ENCODE results near the gene REG4. TPM values are rescaled to one million over a fixed set of nuclear protein-coding genes. Genes with fewer than 3 reads are reported as not detected.
"Not testable (repeated sequence)": the region's sequence is repeated elsewhere in the genome, so short reads cannot be mapped to it uniquely, and the experiment has no call there.

REG4 gene
- 1 to 10 TPM; 2.5 to 3.0 TPM for total RNA-seq
- polyA plus RNA-seq, result 4.4 TPM

GRCh38 chr1:119811387-119811786 is at the start of gene REG4:
Gene REG4, minus strand, starts transcription at chr1:119811460. Its CDS starts 2,691 bp downstream, at chr1:119808769.
- Mint-ChIP-seq H3K27ac (no peak within 1 kb of the TSS), H3K4me3 (no peak within 1 kb of the TSS), H3K36me3 (no peaks in the 10 kb centered on the region), H3K9me3 (no peaks in the 10 kb centered on the region), H3K4me1 (peaks cover 2 to 5% (median 5%) of the 10 kb centered on the region in 3 donors), H3K27me3 (peaks cover 2 to 23% of the 10 kb centered on the region in 2 donors)
- no peak within 1 kb of the TSS for H3K27ac ChIP-seq (ENCODE audit: low read depth, low read length)
- ChIA-PET POLR2A (no interaction called here), CTCF (no interaction called here)
- no peaks in the 10 kb centered on the region for H3K27me3 ChIP-seq (ENCODE audit: insufficient read depth, low read length, poor library complexity, severe bottlenecking)
- no peak within 1 kb of the TSS for H3K4me3 ChIP-seq (ENCODE audit: low read length)
- H3K4me1 ChIP-seq (ENCODE audit: insufficient read depth, low read length), result no peaks in the 10 kb centered on the region
- H3K9me3 ChIP-seq (ENCODE audit: low read length), result no peaks in the 10 kb centered on the region
- DNase-seq, result no peak
- H3K36me3 ChIP-seq (ENCODE audit: insufficient read depth, low read length), result no peaks in the 10 kb centered on the region

- Mint-ChIP-seq H3K4me3 (no peak overlapping the region), H3K9me3 (no peaks in the 10 kb centered on the region), H3K36me3 (no peaks in the 10 kb centered on the region), H3K27me3 (peaks cover 12 to 42% of the 10 kb centered on the region in 2 donors), H3K4me1 (peaks cover 0 to 5% (median 3%) of the 10 kb centered on the region in 3 donors), H3K27ac (no peak overlapping the region)
- Histone ChIP-seq H3K27ac (ENCODE audit: low read depth, low read length) (no peak overlapping the region), H3K4me3 (ENCODE audit: low read length) (no peak overlapping the region), H3K9me3 (ENCODE audit: low read length) (no peaks in the 10 kb centered on the region), H3K4me1 (ENCODE audit: insufficient read depth, low read length) (no peaks in the 10 kb centered on the region), H3K27me3 (ENCODE audit: insufficient read depth, low read length, poor library complexity, severe bottlenecking) (no peaks in the 10 kb centered on the region), H3K36me3 (ENCODE audit: insufficient read depth, low read length) (no peaks in the 10 kb centered on the region)
- POLR2A ChIA-PET, result no interaction called here
- CTCF ChIA-PET, result no interaction called here
- DNase-seq, result no peak
Measured at GRCh38 chr1:119859647-119860046, 48.4 kb upstream of the REG4 start.

- H3K27me3 ChIP-seq (ENCODE audit: insufficient read depth, low read length, poor library complexity, severe bottlenecking); POLR2A ChIA-PET; H3K4me3 Mint-ChIP-seq; DNase-seq; H3K27ac Mint-ChIP-seq; H3K9me3 Mint-ChIP-seq; H3K4me1 ChIP-seq (ENCODE audit: insufficient read depth, low read length); CTCF ChIA-PET; H3K36me3 ChIP-seq (ENCODE audit: insufficient read depth, low read length); H3K4me1 Mint-ChIP-seq; H3K9me3 ChIP-seq (ENCODE audit: low read length); H3K4me3 ChIP-seq (ENCODE audit: low read length); H3K27ac ChIP-seq (ENCODE audit: low read depth, low read length); H3K36me3 Mint-ChIP-seq: not testable (repeated sequence)
- peaks cover 12 to 39% of the 10 kb centered on the region in 2 donors for H3K27me3 Mint-ChIP-seq
Measured at GRCh38 chr1:119858556-119859214, 47.4 kb upstream of the REG4 start.

GRCh38 chr1:119858126-119858525 is 46.9 kb upstream of the REG4 start:
- ChIA-PET POLR2A (no interaction called here), CTCF (no interaction called here)
- H3K9me3 Mint-ChIP-seq, result no peaks in the 10 kb centered on the region
- Histone ChIP-seq H3K4me1 (ENCODE audit: insufficient read depth, low read length) (no peaks in the 10 kb centered on the region), H3K36me3 (ENCODE audit: insufficient read depth, low read length) (no peaks in the 10 kb centered on the region), H3K9me3 (ENCODE audit: low read length) (no peaks in the 10 kb centered on the region), H3K4me3 (ENCODE audit: low read length) (no peak overlapping the region), H3K27me3 (ENCODE audit: insufficient read depth, low read length, poor library complexity, severe bottlenecking) (no peaks in the 10 kb centered on the region), H3K27ac (ENCODE audit: low read depth, low read length) (no peak overlapping the region)
- no peak for DNase-seq
- H3K27ac Mint-ChIP-seq, result no peak overlapping the region
- peaks cover 12 to 36% of the 10 kb centered on the region in 2 donors for H3K27me3 Mint-ChIP-seq
- H3K4me1 Mint-ChIP-seq, result peaks cover 0 to 5% (median 3%) of the 10 kb centered on the region in 3 donors
- H3K4me3 Mint-ChIP-seq, result no peak overlapping the region
- H3K36me3 Mint-ChIP-seq, result no peaks in the 10 kb centered on the region

- Mint-ChIP-seq H3K27ac (no peak overlapping the region), H3K4me3 (no peak overlapping the region), H3K36me3 (peaks cover 0 to 3% (median 0%) of the 10 kb centered on the region in 3 donors), H3K27me3 (peaks cover 0 to 8% of the 10 kb centered on the region in 2 donors), H3K4me1 (no peaks in the 10 kb centered on the region), H3K9me3 (no peaks in the 10 kb centered on the region)
- Histone ChIP-seq H3K9me3 (ENCODE audit: low read length) (no peaks in the 10 kb centered on the region), H3K4me1 (ENCODE audit: insufficient read depth, low read length) (no peaks in the 10 kb centered on the region), H3K4me3 (ENCODE audit: low read length) (no peak overlapping the region), H3K27ac (ENCODE audit: low read depth, low read length) (no peak overlapping the region), H3K27me3 (ENCODE audit: insufficient read depth, low read length, poor library complexity, severe bottlenecking) (no peaks in the 10 kb centered on the region), H3K36me3 (ENCODE audit: insufficient read depth, low read length) (no peaks in the 10 kb centered on the region)
- DNase-seq, result no peak
- ChIA-PET CTCF (no interaction called here), POLR2A (no interaction called here)
Measured at GRCh38 chr1:119853155-119853554, 41.9 kb upstream of the REG4 start.

GRCh38 chr1:119844206-119844605 is 32.9 kb upstream of the REG4 start:
- H3K4me3 Mint-ChIP-seq; H3K4me1 Mint-ChIP-seq; CTCF ChIA-PET; H3K4me3 ChIP-seq (ENCODE audit: low read length); H3K36me3 ChIP-seq (ENCODE audit: insufficient read depth, low read length); H3K27ac ChIP-seq (ENCODE audit: low read depth, low read length); H3K27me3 Mint-ChIP-seq; POLR2A ChIA-PET; H3K36me3 Mint-ChIP-seq; H3K27me3 ChIP-seq (ENCODE audit: insufficient read depth, low read length, poor library complexity, severe bottlenecking); H3K9me3 ChIP-seq (ENCODE audit: low read length); H3K9me3 Mint-ChIP-seq; DNase-seq; H3K4me1 ChIP-seq (ENCODE audit: insufficient read depth, low read length): not testable (repeated sequence)
- peak overlapping the region in 1 of 8 donors; percentile 51 for H3K27ac Mint-ChIP-seq

- CTCF ChIA-PET, result no interaction called here
- no peak for DNase-seq
- H3K4me3 Mint-ChIP-seq, result no peak overlapping the region
- no peaks in the 10 kb centered on the region for H3K36me3 Mint-ChIP-seq
- H3K36me3 ChIP-seq (ENCODE audit: insufficient read depth, low read length), result no peaks in the 10 kb centered on the region
- peaks cover 3 to 6% of the 10 kb centered on the region in 2 donors for H3K27me3 Mint-ChIP-seq
- no peaks in the 10 kb centered on the region for H3K9me3 Mint-ChIP-seq
- H3K27ac Mint-ChIP-seq, result no peak overlapping the region
- H3K9me3 ChIP-seq (ENCODE audit: low read length), result no peaks in the 10 kb centered on the region
- H3K27ac ChIP-seq (ENCODE audit: low read depth, low read length), result no peak overlapping the region
- POLR2A ChIA-PET, result no interaction called here
- H3K4me3 ChIP-seq (ENCODE audit: low read length), result no peak overlapping the region
- no peaks in the 10 kb centered on the region for H3K27me3 ChIP-seq (ENCODE audit: insufficient read depth, low read length, poor library complexity, severe bottlenecking)
- H3K4me1 Mint-ChIP-seq, result no peaks in the 10 kb centered on the region
- no peaks in the 10 kb centered on the region for H3K4me1 ChIP-seq (ENCODE audit: insufficient read depth, low read length)
Measured at GRCh38 chr1:119841306-119841705, 30.0 kb upstream of the REG4 start.

GRCh38 chr1:119840745-119841144 is 29.5 kb upstream of the REG4 start:
- no peak overlapping the region for H3K4me3 Mint-ChIP-seq
- no peaks in the 10 kb centered on the region for H3K9me3 Mint-ChIP-seq
- no peaks in the 10 kb centered on the region for H3K9me3 ChIP-seq (ENCODE audit: low read length)
- no peaks in the 10 kb centered on the region for H3K36me3 Mint-ChIP-seq
- H3K27me3 Mint-ChIP-seq, result peaks cover 6 to 7% of the 10 kb centered on the region in 2 donors
- no peaks in the 10 kb centered on the region for H3K27me3 ChIP-seq (ENCODE audit: insufficient read depth, low read length, poor library complexity, severe bottlenecking)
- H3K4me1 ChIP-seq (ENCODE audit: insufficient read depth, low read length), result no peaks in the 10 kb centered on the region
- no peak for DNase-seq
- H3K36me3 ChIP-seq (ENCODE audit: insufficient read depth, low read length), result no peaks in the 10 kb centered on the region
- no peak overlapping the region for H3K27ac Mint-ChIP-seq
- no peaks in the 10 kb centered on the region for H3K4me1 Mint-ChIP-seq
- CTCF ChIA-PET, result no interaction called here
- H3K4me3 ChIP-seq (ENCODE audit: low read length), result no peak overlapping the region
- POLR2A ChIA-PET, result no interaction called here
- H3K27ac ChIP-seq (ENCODE audit: low read depth, low read length), result no peak overlapping the region
